B cell (primary cell): ENCODE measurements around the gene CD207. TPM values are rescaled to one million over a fixed set of nuclear protein-coding genes. Genes with fewer than 3 reads are reported as not detected.
A peak's percentile ranks its signal among the peaks of the same experiment; 100 is the strongest.

Experiments
- ATAC-seq: fragments of 200-7000 bp; cut with Tn5 transposase; one replicate; pipeline ENCODE4 v1.10.0; 2021; ENCODE audit warnings: low read depth, mild to moderate bottlenecking, moderate number of reproducible peaks, moderate library complexity
- CTCF ChIA-PET: fragments of 350-600 bp; sonication (Branson Sonifier 250); formaldehyde crosslinking; loops from one replicate; lab custom pipeline; 2021; ENCODE audit warnings: antibody characterized with exemption, inconsistent platforms; lab: Charles Lee
- POLR2A ChIA-PET: fragments of 350-600 bp; sonication (Branson Sonifier 250); formaldehyde crosslinking; loops from one replicate; lab custom pipeline; 2021; ENCODE audit warnings: antibody characterized with exemption; lab: Charles Lee
- DNase-seq: peaks from one replicate; pipeline ENCODE4 v3.0.0; 2013
- H2AFZ ChIP-seq: 2 replicates; pipeline ENCODE4 v1.6.1; 2012; ENCODE audit warnings: mild to moderate bottlenecking, low read depth, low read length; ENCODE audit not compliant: insufficient read depth, poor library complexity, severe bottlenecking
- H3K27ac ChIP-seq, 2 donors: 1 replicate in 1 of 2; 2 replicates in 1 of 2; pipeline ENCODE4 v1.5.1; 2012 to 2013; ENCODE audit warnings: low read length in 2 of 2, mild to moderate bottlenecking in 2 of 2, moderate library complexity in 1 of 2
- H3K27me3 ChIP-seq, 4 experiments: fragments of 200-600 bp in 1 of 4; sonication (generic) in 1 of 4; replicated peaks in 1 of 4; 1 replicate in 2 of 4; 2 replicates in 2 of 4; pipeline versions ENCODE4 v1.6.1 to v1.7.0; 2013 to 2016; ENCODE audit warnings: low read length in 3 of 4, mild to moderate bottlenecking in 2 of 4, mixed read lengths in 1 of 4, moderate library complexity in 1 of 4; ENCODE audit not compliant: insufficient read depth in 4 of 4, control insufficient read depth in 3 of 4; ENCODE audit errors: control extremely low read depth in 1 of 4
- H3K36me3 ChIP-seq, 2 experiments: replicated peaks in 1 of 2; 1 replicate in 1 of 2; 2 replicates in 1 of 2; pipeline versions ENCODE4 v1.6.1 to v1.7.1; 2013; ENCODE audit warnings: low read length in 1 of 2; ENCODE audit not compliant: insufficient read depth in 2 of 2, control insufficient read depth in 1 of 2; ENCODE audit errors: control extremely low read depth in 1 of 2, extremely low read depth in 1 of 2
- H3K4me1 ChIP-seq, 2 donors: fragments of 200-600 bp in 1 of 2; sonication (generic) in 1 of 2; 1 replicate in 1 of 2; 2 replicates in 1 of 2; pipeline versions ENCODE4 v1.5.1 to v1.6.1; 2013 to 2017; ENCODE audit warnings: low read length in 2 of 2; ENCODE audit not compliant: control insufficient read depth in 2 of 2, insufficient read depth in 2 of 2
- H3K4me2 ChIP-seq: replicated peaks from 2 replicates; pipeline ENCODE3; 2012; ENCODE audit warnings: mild to moderate bottlenecking, low read depth, low read length; ENCODE audit not compliant: poor library complexity, severe bottlenecking
- H3K4me3 ChIP-seq, 5 experiments: fragments of 200-600 bp in 1 of 5; sonication (generic) in 1 of 5; 1 replicate in 3 of 5; 2 replicates in 2 of 5; pipeline versions ENCODE4 v1.5.1 to v1.7.0; 2011 to 2016; ENCODE audit warnings: low read length in 4 of 5, mild to moderate bottlenecking in 4 of 5, low read depth in 2 of 5, control low read depth in 1 of 5, moderate library complexity in 1 of 5; ENCODE audit not compliant: insufficient read depth in 1 of 5; ENCODE audit errors: control extremely low read depth in 1 of 5, extremely low read depth in 1 of 5
- H3K79me2 ChIP-seq: fragments of 200-600 bp; sonication (generic); one replicate; pipeline ENCODE4 v1.6.0; 2016; ENCODE audit warnings: low read length; ENCODE audit not compliant: control insufficient read depth, insufficient read depth
- H3K9ac ChIP-seq: fragments of 200-600 bp; sonication (generic); 2 replicates; pipeline ENCODE4 v1.6.1; 2017; ENCODE audit warnings: mild to moderate bottlenecking, low read length, moderate library complexity
- H3K9me3 ChIP-seq, 3 donors: one replicate each; pipeline versions ENCODE4 v1.6.1 to v1.7.1; 2013; ENCODE audit warnings: low read length in 2 of 3; ENCODE audit not compliant: control insufficient read depth in 2 of 3, insufficient read depth in 1 of 3; ENCODE audit errors: control extremely low read depth in 1 of 3
- H4K20me1 ChIP-seq: 2 replicates; pipeline ENCODE4 v1.6.0; 2012; ENCODE audit warnings: mild to moderate bottlenecking, low read length; ENCODE audit not compliant: insufficient read depth, control insufficient read depth, poor library complexity, severe bottlenecking
- H3K27ac Mint-ChIP-seq: one replicate; pipeline ENCODE4 v1.8.0; 2021; ENCODE audit warnings: mixed read lengths
- H3K27me3 Mint-ChIP-seq: one replicate; pipeline ENCODE4 v1.8.0; 2021; ENCODE audit warnings: mixed read lengths
- H3K4me1 Mint-ChIP-seq: one replicate; pipeline ENCODE4 v1.8.0; 2021; ENCODE audit warnings: mixed read lengths
- H3K4me3 Mint-ChIP-seq: one replicate; pipeline ENCODE4 v1.8.0; 2021; ENCODE audit warnings: mixed read lengths
- H3K9me3 Mint-ChIP-seq: one replicate; pipeline ENCODE4 v1.8.0; 2022; ENCODE audit warnings: mixed read lengths; ENCODE audit not compliant: insufficient read depth
- EZH2 ChIP-seq: IDR thresholded peaks from 2 replicates; pipeline ENCODE4 v1.6.1; 2012; ENCODE audit warnings: borderline replicate concordance, low read depth, mild to moderate bottlenecking, moderate library complexity, low read length; ENCODE audit not compliant: insufficient read depth, poor library complexity, severe bottlenecking
- WGBS: methylation state at CpG from one replicate; pipeline ENCODE4 v1.1.5; 2013; ENCODE audit warnings: missing lambda C conversion rate; ENCODE audit not compliant: insufficient coverage; 5-methylcytosine and 5-hydroxymethylcytosine counted together
- intact Hi-C: fragments of 100-400 bp; cut with micrococcal nuclease; formaldehyde crosslinking; loops from one replicate; pipeline ENCODE4 v1.10.0; 2022
- polyA plus RNA-seq: library from polyadenylated mRNA; depleted of rRNA; stranded (reverse); fragments of >200 nt; gene quantifications from 2 replicates; pipeline ENCODE4 v1.2.3, GENCODE V29; 2012
- total RNA-seq, 2 donors: library from RNA; stranded (reverse); fragments of 120-200 nt in 1 of 2; gene quantifications; 1 replicate in 1 of 2; 2 replicates in 1 of 2; pipeline versions ENCODE4 v1.2.3 to v1.2.4, GENCODE V29; 2013 to 2022
- TF ChIP-seq, protein P1 (sequence below): fragments of 200-600 bp; IDR thresholded peaks from one replicate; pipeline ENCODE4 v1.8.0; 2022; ENCODE audit warnings: antibody characterized with exemption, mild to moderate bottlenecking

Gene CD207
- total and polyA plus RNA-seq, 2 donors (not counting 1 experiment from before 2014, with no cell fraction given): not detected

DNA sequence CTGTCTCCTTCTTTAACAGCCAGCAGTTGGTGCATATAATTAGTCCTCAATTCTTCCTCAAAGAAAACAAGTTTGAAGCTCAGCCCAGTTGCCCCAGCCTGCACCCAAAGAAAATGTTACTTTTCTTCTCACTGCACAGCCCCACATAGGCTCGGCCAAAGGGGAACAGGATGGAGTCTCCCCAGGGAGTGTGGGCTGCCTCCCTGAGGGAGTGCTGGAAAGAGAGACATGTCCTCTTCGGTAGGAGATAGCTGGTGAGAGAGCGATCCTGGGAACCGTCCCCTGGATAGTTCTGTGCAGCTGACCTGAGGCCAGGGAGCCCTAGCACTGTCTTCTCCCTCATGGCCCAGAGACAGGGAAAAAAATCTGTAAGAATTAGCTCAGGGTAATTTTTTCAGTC is 37.9 kb upstream of the CD207 start:
- no peaks in the 10 kb centered on the region for H3K9me3 Mint-ChIP-seq
- no peak for ATAC-seq
- no peaks in the 10 kb centered on the region for H3K36me3 ChIP-seq
- TF ChIP-seq, protein P1, sequence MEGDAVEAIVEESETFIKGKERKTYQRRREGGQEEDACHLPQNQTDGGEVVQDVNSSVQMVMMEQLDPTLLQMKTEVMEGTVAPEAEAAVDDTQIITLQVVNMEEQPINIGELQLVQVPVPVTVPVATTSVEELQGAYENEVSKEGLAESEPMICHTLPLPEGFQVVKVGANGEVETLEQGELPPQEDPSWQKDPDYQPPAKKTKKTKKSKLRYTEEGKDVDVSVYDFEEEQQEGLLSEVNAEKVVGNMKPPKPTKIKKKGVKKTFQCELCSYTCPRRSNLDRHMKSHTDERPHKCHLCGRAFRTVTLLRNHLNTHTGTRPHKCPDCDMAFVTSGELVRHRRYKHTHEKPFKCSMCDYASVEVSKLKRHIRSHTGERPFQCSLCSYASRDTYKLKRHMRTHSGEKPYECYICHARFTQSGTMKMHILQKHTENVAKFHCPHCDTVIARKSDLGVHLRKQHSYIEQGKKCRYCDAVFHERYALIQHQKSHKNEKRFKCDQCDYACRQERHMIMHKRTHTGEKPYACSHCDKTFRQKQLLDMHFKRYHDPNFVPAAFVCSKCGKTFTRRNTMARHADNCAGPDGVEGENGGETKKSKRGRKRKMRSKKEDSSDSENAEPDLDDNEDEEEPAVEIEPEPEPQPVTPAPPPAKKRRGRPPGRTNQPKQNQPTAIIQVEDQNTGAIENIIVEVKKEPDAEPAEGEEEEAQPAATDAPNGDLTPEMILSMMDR: no peak
- intact Hi-C loops: no loop called here
- H4K20me1 ChIP-seq: no peaks in the 10 kb centered on the region
- H3K4me1 ChIP-seq: peaks cover 8 to 13% of the 10 kb centered on the region in 2 donors
- H3K4me2 ChIP-seq: no peak overlapping the region
- ChIA-PET POLR2A (no interaction called here), CTCF (interaction anchor here (1.2 to 2.8 kb wide), 5 partner anchors 11 to 76 kb away, joined by 3 to 12 read pairs (median 4); no protein-coding TSS in a partner anchor)
- H3K27me3 Mint-ChIP-seq: peaks cover 68% of the 10 kb centered on the region
- no peaks in the 10 kb centered on the region for H3K9me3 ChIP-seq
- H3K27me3 ChIP-seq: peaks cover 0 to 61% (median 19%) of the 10 kb centered on the region in 4 experiments
- H2AFZ ChIP-seq: no peak overlapping the region
- no peak overlapping the region for H3K27ac ChIP-seq
- H3K27ac Mint-ChIP-seq: no peak overlapping the region
- no peaks in the 10 kb centered on the region for H3K79me2 ChIP-seq
- H3K4me3 Mint-ChIP-seq: no peak overlapping the region
- no peak overlapping the region for H3K4me3 ChIP-seq
- WGBS: 67% methylated on average over 3 of the region's 4 CpGs
- peaks cover 6% of the 10 kb centered on the region for H3K4me1 Mint-ChIP-seq
- no peak overlapping the region for H3K9ac ChIP-seq
- DNase-seq: no peak

DNA sequence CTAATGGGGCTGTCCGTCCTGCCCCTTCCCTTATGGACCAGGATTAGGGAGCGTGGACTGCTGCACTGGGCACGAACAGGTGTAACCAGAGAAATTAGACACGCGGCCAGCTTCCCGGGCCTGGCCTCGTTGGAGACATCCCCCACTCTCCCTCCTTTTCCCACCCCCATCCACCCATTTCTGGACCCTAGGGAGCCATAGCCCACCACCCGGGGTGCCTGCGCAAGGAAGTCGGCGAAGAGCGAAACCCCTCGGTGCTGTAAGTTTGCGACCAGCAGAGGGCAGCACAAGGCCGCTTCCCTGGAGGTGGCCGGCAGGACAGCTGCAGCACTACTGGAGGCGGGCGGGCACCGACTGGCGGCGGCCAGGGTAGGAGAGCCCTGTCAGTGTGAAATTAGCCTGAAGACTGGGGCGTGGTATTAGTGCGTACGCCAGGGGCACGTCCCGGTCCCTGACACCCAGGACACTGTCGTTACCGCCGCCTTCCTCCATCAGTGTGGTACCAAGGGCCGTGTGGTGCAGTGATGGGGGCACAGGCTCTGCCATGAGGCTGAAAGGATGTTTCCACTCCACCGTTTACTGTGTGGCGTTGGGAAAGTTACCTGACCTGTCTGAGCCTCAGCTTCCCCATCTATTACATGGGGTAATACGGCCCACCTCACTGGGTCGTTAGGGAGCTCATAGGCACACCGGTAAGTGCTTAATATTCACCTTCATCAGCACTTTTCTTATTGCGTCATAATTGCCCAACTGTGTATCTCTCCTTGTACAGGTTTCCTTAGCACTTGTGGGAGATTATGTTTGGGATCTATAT is 36.0 kb upstream of the CD207 start:
- H3K4me1 ChIP-seq: peaks cover 8 to 13% of the 10 kb centered on the region in 2 donors
- no peak overlapping the region for H3K4me3 Mint-ChIP-seq
- H3K4me2 ChIP-seq: peak overlapping the region; percentile 57
- POLR2A ChIA-PET: no interaction called here
- ATAC-seq: peak; percentile 75
- no peaks in the 10 kb centered on the region for H3K36me3 ChIP-seq
- TF ChIP-seq, protein P1: peak; percentile 79
- TF ChIP-seq EZH2: no peak
- no peaks in the 10 kb centered on the region for H4K20me1 ChIP-seq
- WGBS: 13% methylated on average over 33 of the region's 36 CpGs
- no peak overlapping the region for H3K27ac Mint-ChIP-seq
- H2AFZ ChIP-seq: peak overlapping the region; percentile 60
- no peak overlapping the region for H3K4me3 ChIP-seq
- H3K9ac ChIP-seq: peak overlapping the region; percentile 16
- DNase-seq: peak; percentile 77
- CTCF ChIA-PET: interaction anchor here (0.7 to 4.1 kb wide), 18 partner anchors 10 to 735 kb away, joined by 3 to 51 read pairs (median 4); no protein-coding TSS in a partner anchor
- H3K79me2 ChIP-seq: no peaks in the 10 kb centered on the region
- peaks cover 6% of the 10 kb centered on the region for H3K4me1 Mint-ChIP-seq
- no peak overlapping the region for H3K27ac ChIP-seq
- no peaks in the 10 kb centered on the region for H3K9me3 ChIP-seq
- intact Hi-C loops: loop anchor here (1.0 to 2.0 kb wide), 3 partner anchors 49 to 106 kb away; no protein-coding TSS in a partner anchor
- no peaks in the 10 kb centered on the region for H3K9me3 Mint-ChIP-seq
- H3K27me3 ChIP-seq: peaks cover 0 to 61% (median 19%) of the 10 kb centered on the region in 4 experiments
- H3K27me3 Mint-ChIP-seq: peaks cover 50% of the 10 kb centered on the region
